Neural progenitor cell (in vitro differentiated cells): ENCODE results near the gene ZNF280D. TPM values are rescaled to one million over a fixed set of nuclear protein-coding genes. Genes with fewer than 3 reads are reported as not detected.

Experiments used
- DNase-seq: peaks from one replicate; pipeline ENCODE4 v3.0.0-alpha.2; 2016; ENCODE audit warnings: low spot score
- H2AFZ ChIP-seq: fragments of 200-600 bp; sonication (generic); replicated peaks from 2 replicates; pipeline ENCODE4 v1.6.1; 2016; ENCODE audit warnings: antibody characterized with exemption
- H3F3A ChIP-seq: fragments of 200-600 bp; sonication (generic); 2 replicates; pipeline ENCODE4 v1.6.1; 2016; ENCODE audit warnings: antibody characterized with exemption, low read depth
- H3K27ac ChIP-seq: fragments of 200-600 bp; sonication (generic); 2 replicates; pipeline ENCODE4 v1.5.1; 2016; ENCODE audit warnings: mild to moderate bottlenecking
- H3K27me3 ChIP-seq: fragments of 200-600 bp; sonication (generic); 2 replicates; pipeline ENCODE4 v1.6.1; 2016; ENCODE audit warnings: mild to moderate bottlenecking, moderate library complexity
- H3K36me3 ChIP-seq: fragments of 200-600 bp; sonication (generic); 2 replicates; pipeline ENCODE4 v1.5.1; 2016
- H3K4me1 ChIP-seq: fragments of 200-600 bp; sonication (generic); 2 replicates; pipeline ENCODE4 v1.6.1; 2016; ENCODE audit warnings: mixed run types
- H3K4me2 ChIP-seq: fragments of 200-600 bp; sonication (generic); 2 replicates; pipeline ENCODE4 v1.6.1; 2016
- H3K4me3 ChIP-seq: fragments of 200-600 bp; sonication (generic); 2 replicates; pipeline ENCODE4 v1.5.1; 2016
- H3K79me2 ChIP-seq: fragments of 200-600 bp; sonication (generic); 2 replicates; pipeline ENCODE4 v1.6.1; 2016; ENCODE audit warnings: low read depth
- H3K9ac ChIP-seq: fragments of 200-600 bp; sonication (generic); 2 replicates; pipeline ENCODE4 v1.6.1; 2016
- H3K9me3 ChIP-seq: fragments of 200-600 bp; sonication (generic); 2 replicates; pipeline ENCODE4 v1.5.1; 2016; ENCODE audit warnings: low read depth
- H4K20me1 ChIP-seq: fragments of 200-600 bp; sonication (generic); 2 replicates; pipeline ENCODE4 v1.6.1; 2016; ENCODE audit warnings: low read depth
- H3K27ac Mint-ChIP-seq: 3 replicates; pipeline ENCODE4 v1.8.0; 2021; ENCODE audit warnings: mixed read lengths
- H3K27me3 Mint-ChIP-seq: 2 replicates; pipeline ENCODE4 v1.8.0; 2022; ENCODE audit warnings: low read depth, mild to moderate bottlenecking, inconsistent platforms, moderate library complexity, mixed read lengths; ENCODE audit not compliant: insufficient read depth
- H3K36me3 Mint-ChIP-seq: 3 replicates; pipeline ENCODE4 v1.8.0; 2021; ENCODE audit warnings: mixed read lengths
- H3K4me1 Mint-ChIP-seq: 3 replicates; pipeline ENCODE4 v1.8.0; 2021; ENCODE audit warnings: mixed read lengths
- H3K4me3 Mint-ChIP-seq: 3 replicates; pipeline ENCODE4 v1.8.0; 2021; ENCODE audit warnings: mild to moderate bottlenecking, moderate library complexity, mixed read lengths
- H3K9me3 Mint-ChIP-seq: 3 replicates; pipeline ENCODE4 v1.8.0; 2020; ENCODE audit warnings: mixed read lengths
- EZH2 ChIP-seq: fragments of 200-600 bp; sonication (generic); IDR thresholded peaks from 2 replicates; pipeline ENCODE4 v1.6.1; 2017; ENCODE audit warnings: antibody characterized with exemption, mild to moderate bottlenecking, moderate library complexity
- EZH2phosphoT487 ChIP-seq: fragments of 200-600 bp; sonication (generic); IDR thresholded peaks from 2 replicates; pipeline ENCODE4 v1.6.1; 2017; ENCODE audit warnings: antibody characterized with exemption
- total RNA-seq: library from RNA; depleted of rRNA; stranded (reverse); fragments of >200 nt; gene quantifications from 2 replicates; pipeline ENCODE4 v1.2.3, GENCODE V29; 2015; ENCODE audit warnings: low replicate concordance
- TF ChIP-seq, protein P1 (sequence below): fragments of 200-600 bp; sonication (generic); IDR thresholded peaks from 2 replicates; pipeline ENCODE4 v1.5.1; 2017; ENCODE audit warnings: antibody characterized with exemption, mild to moderate bottlenecking

Gene ZNF280D
- total RNA-seq, 1 donor from 2014 or later, result 9.9 TPM

DNA sequence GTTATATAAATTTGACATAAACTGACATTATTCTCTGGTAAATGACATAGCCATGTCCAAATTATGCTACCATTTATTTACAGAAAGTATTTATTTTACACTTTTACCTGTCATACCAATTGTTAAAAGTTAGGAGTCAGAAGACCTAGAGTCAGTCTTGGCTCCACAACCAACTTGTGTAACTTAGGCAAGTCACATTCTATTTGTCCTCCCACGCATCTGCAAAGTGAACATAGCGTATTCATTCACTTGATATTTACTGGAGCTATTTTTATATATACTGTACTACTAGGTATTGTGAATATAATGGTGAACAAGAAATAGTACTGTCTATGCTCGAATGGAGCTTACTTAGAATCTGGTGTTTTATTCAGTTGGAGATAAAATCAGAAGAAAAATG, 78.7 kb downstream of the ZNF280D start:
- H3K27ac Mint-ChIP-seq, result no peak overlapping the region
- Histone ChIP-seq H3K4me2 (no peak overlapping the region), H3K36me3 (no peaks in the 10 kb centered on the region), H3K4me3 (no peak overlapping the region), H3K9ac (no peak overlapping the region), H3F3A (no peaks in the 10 kb centered on the region), H2AFZ (no peak overlapping the region), H3K4me1 (no peaks in the 10 kb centered on the region), H3K27me3 (no peaks in the 10 kb centered on the region), H3K9me3 (no peaks in the 10 kb centered on the region), H4K20me1 (no peaks in the 10 kb centered on the region), H3K27ac (no peak overlapping the region), H3K79me2 (no peaks in the 10 kb centered on the region)
- no peaks in the 10 kb centered on the region for H3K36me3 Mint-ChIP-seq
- no peak overlapping the region for H3K4me3 Mint-ChIP-seq
- TF ChIP-seq EZH2phosphoT487, result no peak
- TF ChIP-seq, protein P1, sequence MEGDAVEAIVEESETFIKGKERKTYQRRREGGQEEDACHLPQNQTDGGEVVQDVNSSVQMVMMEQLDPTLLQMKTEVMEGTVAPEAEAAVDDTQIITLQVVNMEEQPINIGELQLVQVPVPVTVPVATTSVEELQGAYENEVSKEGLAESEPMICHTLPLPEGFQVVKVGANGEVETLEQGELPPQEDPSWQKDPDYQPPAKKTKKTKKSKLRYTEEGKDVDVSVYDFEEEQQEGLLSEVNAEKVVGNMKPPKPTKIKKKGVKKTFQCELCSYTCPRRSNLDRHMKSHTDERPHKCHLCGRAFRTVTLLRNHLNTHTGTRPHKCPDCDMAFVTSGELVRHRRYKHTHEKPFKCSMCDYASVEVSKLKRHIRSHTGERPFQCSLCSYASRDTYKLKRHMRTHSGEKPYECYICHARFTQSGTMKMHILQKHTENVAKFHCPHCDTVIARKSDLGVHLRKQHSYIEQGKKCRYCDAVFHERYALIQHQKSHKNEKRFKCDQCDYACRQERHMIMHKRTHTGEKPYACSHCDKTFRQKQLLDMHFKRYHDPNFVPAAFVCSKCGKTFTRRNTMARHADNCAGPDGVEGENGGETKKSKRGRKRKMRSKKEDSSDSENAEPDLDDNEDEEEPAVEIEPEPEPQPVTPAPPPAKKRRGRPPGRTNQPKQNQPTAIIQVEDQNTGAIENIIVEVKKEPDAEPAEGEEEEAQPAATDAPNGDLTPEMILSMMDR, result no peak
- no peak for TF ChIP-seq EZH2
- H3K4me1 Mint-ChIP-seq, result no peaks in the 10 kb centered on the region
- no peaks in the 10 kb centered on the region for H3K9me3 Mint-ChIP-seq
- DNase-seq, result no peak
- H3K27me3 Mint-ChIP-seq, result no peaks in the 10 kb centered on the region

DNA sequence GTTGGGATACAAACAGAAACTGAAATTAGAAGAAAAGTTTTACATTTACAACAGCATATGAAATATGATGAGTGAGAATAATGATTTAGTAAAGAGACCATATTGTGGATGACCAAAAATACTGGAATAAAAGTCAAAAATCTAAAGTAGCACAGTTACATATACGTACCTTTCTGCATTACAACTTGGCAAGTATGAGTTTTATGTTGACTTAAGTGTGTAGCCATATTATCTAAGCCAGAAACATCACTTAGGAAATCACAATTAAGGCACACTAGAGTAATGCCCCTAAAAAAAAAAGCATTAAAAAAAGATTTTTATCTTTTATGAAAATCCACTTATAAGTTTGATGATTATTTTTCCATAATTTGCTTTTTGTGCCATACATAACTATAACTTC, 79.1 kb downstream of the ZNF280D start:
- no peaks in the 10 kb centered on the region for H3K79me2 ChIP-seq
- no peak overlapping the region for H3K4me3 ChIP-seq
- Mint-ChIP-seq H3K4me1 (no peaks in the 10 kb centered on the region), H3K9me3 (no peaks in the 10 kb centered on the region), H3K4me3 (no peak overlapping the region), H3K27ac (no peak overlapping the region), H3K27me3 (no peaks in the 10 kb centered on the region), H3K36me3 (no peaks in the 10 kb centered on the region)
- no peak overlapping the region for H3K27ac ChIP-seq
- no peaks in the 10 kb centered on the region for H3K36me3 ChIP-seq
- no peak for TF ChIP-seq EZH2
- no peak for TF ChIP-seq EZH2phosphoT487
- TF ChIP-seq, protein P1, result no peak
- H3K9me3 ChIP-seq, result no peaks in the 10 kb centered on the region
- no peak overlapping the region for H3K9ac ChIP-seq
- DNase-seq, result no peak
- no peak overlapping the region for H2AFZ ChIP-seq
- no peaks in the 10 kb centered on the region for H4K20me1 ChIP-seq
- H3K27me3 ChIP-seq, result no peaks in the 10 kb centered on the region
- no peaks in the 10 kb centered on the region for H3K4me1 ChIP-seq
- no peak overlapping the region for H3K4me2 ChIP-seq
- H3F3A ChIP-seq, result no peaks in the 10 kb centered on the region

DNA sequence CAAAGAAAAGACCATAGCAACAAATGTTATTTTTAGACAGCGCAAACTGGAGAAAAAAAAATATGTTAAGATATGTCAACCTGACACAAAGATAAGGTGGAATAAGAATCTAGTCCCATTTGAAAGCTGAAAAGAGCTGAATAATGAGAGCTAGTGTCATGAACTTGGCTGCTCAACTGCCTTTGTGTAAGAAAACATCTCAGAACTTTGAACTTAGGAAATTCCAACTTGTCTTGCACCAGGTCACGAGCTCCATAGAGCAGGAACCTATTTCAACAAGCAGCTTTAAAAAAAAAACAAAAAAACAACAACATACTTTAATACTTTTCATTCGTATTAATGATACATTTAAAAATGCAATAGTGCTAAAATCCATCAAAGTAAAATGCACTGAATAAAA, 79.5 kb downstream of the ZNF280D start:
- Mint-ChIP-seq H3K27me3 (no peaks in the 10 kb centered on the region), H3K36me3 (no peaks in the 10 kb centered on the region), H3K4me1 (no peaks in the 10 kb centered on the region), H3K4me3 (no peak overlapping the region), H3K27ac (no peak overlapping the region), H3K9me3 (no peaks in the 10 kb centered on the region)
- DNase-seq, result no peak
- no peaks in the 10 kb centered on the region for H4K20me1 ChIP-seq
- no peaks in the 10 kb centered on the region for H3K9me3 ChIP-seq
- no peaks in the 10 kb centered on the region for H3K79me2 ChIP-seq
- no peak overlapping the region for H2AFZ ChIP-seq
- H3K9ac ChIP-seq, result no peak overlapping the region
- H3K4me2 ChIP-seq, result no peak overlapping the region
- no peak overlapping the region for H3K27ac ChIP-seq
- no peaks in the 10 kb centered on the region for H3K27me3 ChIP-seq
- H3K36me3 ChIP-seq, result no peaks in the 10 kb centered on the region
- H3K4me1 ChIP-seq, result no peaks in the 10 kb centered on the region
- TF ChIP-seq, protein P1, result no peak
- no peak for TF ChIP-seq EZH2
- H3F3A ChIP-seq, result no peaks in the 10 kb centered on the region
- H3K4me3 ChIP-seq, result no peak overlapping the region

DNA sequence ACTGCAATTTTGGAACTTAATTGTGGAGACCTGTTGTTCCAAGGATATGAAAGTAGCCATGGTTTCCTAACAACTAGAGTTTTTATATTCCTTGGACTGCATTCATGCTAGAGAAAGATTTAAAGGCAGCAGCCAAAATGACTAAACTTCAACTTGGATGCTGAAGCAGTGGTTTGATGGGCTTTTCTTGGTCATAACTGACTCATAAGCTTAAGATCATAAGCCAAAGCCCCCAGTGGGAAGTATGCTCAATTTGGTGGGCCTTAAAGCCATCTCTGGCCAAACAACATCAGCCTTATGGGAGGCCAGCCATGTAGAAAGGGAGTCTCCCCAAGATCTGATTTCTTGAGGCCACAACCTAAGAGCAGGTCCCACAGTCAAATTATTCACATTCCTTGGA, 80.2 kb downstream of the ZNF280D start:
- no peak overlapping the region for H3K27ac Mint-ChIP-seq

More for the DNA sequence above, 80.2 kb downstream of the ZNF280D start:
- Histone ChIP-seq H3K9me3 (no peaks in the 10 kb centered on the region), H3K79me2 (no peaks in the 10 kb centered on the region), H3K4me1 (no peaks in the 10 kb centered on the region), H3F3A (no peaks in the 10 kb centered on the region), H3K27ac (no peak overlapping the region), H3K36me3 (no peaks in the 10 kb centered on the region), H3K9ac (no peak overlapping the region), H3K27me3 (no peaks in the 10 kb centered on the region), H4K20me1 (no peaks in the 10 kb centered on the region), H3K4me3 (no peak overlapping the region), H3K4me2 (no peak overlapping the region), H2AFZ (no peak overlapping the region)
- no peaks in the 10 kb centered on the region for H3K27me3 Mint-ChIP-seq
- no peak for TF ChIP-seq EZH2
- no peaks in the 10 kb centered on the region for H3K36me3 Mint-ChIP-seq
- no peaks in the 10 kb centered on the region for H3K4me1 Mint-ChIP-seq
- no peak overlapping the region for H3K4me3 Mint-ChIP-seq
- H3K9me3 Mint-ChIP-seq, result no peaks in the 10 kb centered on the region
- DNase-seq, result no peak
